WTC11 (cell line): Measurements from ENCODE around the gene PIK3R6. TPM values are rescaled to one million over a fixed set of nuclear protein-coding genes. Genes with fewer than 3 reads are reported as not detected.

Experiments
- ATAC-seq: fragments of 200-7000 bp; cut with Tn5 transposase; 2 replicates; pipeline ENCODE4 v1.10.0; 2021; ENCODE audit warnings: mild to moderate bottlenecking, moderate library complexity
- CTCF ChIA-PET: fragments of 300-600 bp; sonication (Branson Sonifier 250); formaldehyde crosslinking; loops from one replicate; lab custom pipeline; 2021; ENCODE audit warnings: antibody characterized with exemption; lab: Charles Lee
- POLR2A ChIA-PET: fragments of 350-600 bp; sonication (Branson Sonifier 250); formaldehyde crosslinking; loops from one replicate; lab custom pipeline; 2021; ENCODE audit warnings: antibody characterized with exemption; lab: Charles Lee
- DNase-seq: peaks from one replicate; pipeline ENCODE4 v3.0.0; 2021; ENCODE audit warnings: low spot score
- H3K27ac Mint-ChIP-seq: 2 replicates; pipeline ENCODE4 v1.8.0; 2021; ENCODE audit warnings: mixed read lengths
- H3K27me3 Mint-ChIP-seq: 2 replicates; pipeline ENCODE4 v1.8.0; 2021; ENCODE audit warnings: low read depth, mild to moderate bottlenecking, moderate library complexity, mixed read lengths
- H3K36me3 Mint-ChIP-seq: 2 replicates; pipeline ENCODE4 v1.8.0; 2021; ENCODE audit warnings: mixed read lengths
- H3K4me1 Mint-ChIP-seq: 2 replicates; pipeline ENCODE4 v1.8.0; 2022; ENCODE audit warnings: mixed read lengths
- H3K4me3 Mint-ChIP-seq: 2 replicates; pipeline ENCODE4 v1.8.0; 2021; ENCODE audit warnings: mild to moderate bottlenecking, moderate library complexity, mixed read lengths
- H3K9me3 Mint-ChIP-seq: 2 replicates; pipeline ENCODE4 v1.8.0; 2021; ENCODE audit warnings: mixed read lengths
- CDX4 ChIP-seq: fragments of 250-450 bp; sonication (Bioruptor Pico); IDR thresholded peaks from 2 replicates; pipeline ENCODE4 v1.9.0; 2021; ENCODE audit warnings: moderate library complexity, mild to moderate bottlenecking, inconsistent platforms, borderline replicate concordance
- CREB1 ChIP-seq: sonication (generic); formaldehyde crosslinking; IDR thresholded peaks from 2 replicates; pipeline ENCODE4 v1.8.0; 2023; ENCODE audit warnings: mild to moderate bottlenecking, missing genetic modification reagents
- ETV6 ChIP-seq: sonication (generic); formaldehyde crosslinking; IDR thresholded peaks from 2 replicates; pipeline ENCODE4 v1.8.1; 2022; ENCODE audit warnings: mild to moderate bottlenecking, missing genetic modification reagents
- GABPB1 ChIP-seq: sonication (generic); formaldehyde crosslinking; IDR thresholded peaks from 2 replicates; pipeline ENCODE4 v1.8.1; 2023; ENCODE audit warnings: mild to moderate bottlenecking, missing genetic modification reagents
- JAZF1 ChIP-seq: fragments of 250-450 bp; sonication (Bioruptor Pico); IDR thresholded peaks from 2 replicates; pipeline ENCODE4 v1.9.0; 2021; ENCODE audit warnings: moderate library complexity, mild to moderate bottlenecking, inconsistent platforms
- MYBL2 ChIP-seq: sonication (generic); formaldehyde crosslinking; IDR thresholded peaks from 2 replicates; pipeline ENCODE4 v1.8.1; 2023; ENCODE audit warnings: mild to moderate bottlenecking, moderate library complexity, missing genetic modification reagents
- NFYB ChIP-seq: sonication (generic); formaldehyde crosslinking; conservative IDR thresholded peaks from 2 replicates; pipeline ENCODE4 v1.8.0; 2022; ENCODE audit warnings: low read depth, missing genetic modification reagents
- NR1H2 ChIP-seq: sonication (generic); formaldehyde crosslinking; IDR thresholded peaks from 2 replicates; pipeline ENCODE4 v1.9.0; 2021; ENCODE audit warnings: mild to moderate bottlenecking, moderate library complexity, missing genetic modification reagents
- STAT6 ChIP-seq: sonication (generic); formaldehyde crosslinking; conservative IDR thresholded peaks from 2 replicates; pipeline ENCODE4 v1.8.1; 2023; ENCODE audit warnings: mild to moderate bottlenecking, low read depth, missing genetic modification reagents, moderate library complexity
- TCF7 ChIP-seq: sonication (generic); formaldehyde crosslinking; IDR thresholded peaks from 2 replicates; pipeline ENCODE4 v1.8.0; 2022; ENCODE audit warnings: mild to moderate bottlenecking, low read depth, missing genetic modification reagents, moderate library complexity
- TEAD1 ChIP-seq: sonication (generic); formaldehyde crosslinking; IDR thresholded peaks from 2 replicates; pipeline ENCODE4 v1.8.0; 2022; ENCODE audit warnings: mild to moderate bottlenecking, missing genetic modification reagents
- total RNA-seq: library from RNA; stranded (reverse); gene quantifications from 3 replicates; pipeline ENCODE4 v1.2.3, GENCODE V29; 2021
- TF ChIP-seq, protein P1 (sequence below): sonication (generic); formaldehyde crosslinking; conservative IDR thresholded peaks from 2 replicates; pipeline ENCODE4 v1.8.1; 2022; ENCODE audit warnings: mild to moderate bottlenecking, missing genetic modification reagents
- TF ChIP-seq, protein P2 (sequence below): sonication (generic); formaldehyde crosslinking; IDR thresholded peaks from 2 replicates; pipeline ENCODE4 v1.8.0; 2023; ENCODE audit warnings: missing genetic modification reagents
- TF ChIP-seq, protein P3 (sequence below): sonication (generic); formaldehyde crosslinking; IDR thresholded peaks from 2 replicates; pipeline ENCODE4 v1.8.1; 2022; ENCODE audit warnings: low read depth, mild to moderate bottlenecking, moderate library complexity, missing genetic modification reagents, borderline replicate concordance
- TF ChIP-seq, protein P4 (sequence below): sonication (generic); formaldehyde crosslinking; IDR thresholded peaks from 2 replicates; pipeline ENCODE4 v1.8.1; 2023; ENCODE audit warnings: mild to moderate bottlenecking, missing genetic modification reagents, moderate library complexity
- TF ChIP-seq, protein P5 (sequence below): sonication (generic); formaldehyde crosslinking; IDR thresholded peaks from 2 replicates; pipeline ENCODE4 v1.8.1; 2023; ENCODE audit warnings: mild to moderate bottlenecking, missing genetic modification reagents, moderate library complexity
- TF ChIP-seq, protein P6 (sequence below): sonication (generic); formaldehyde crosslinking; IDR thresholded peaks from 2 replicates; pipeline ENCODE4 v1.8.1; 2023; ENCODE audit warnings: mild to moderate bottlenecking, missing genetic modification reagents
- TF ChIP-seq, protein P7 (sequence below): fragments of 250-450 bp; sonication (Bioruptor Pico); IDR thresholded peaks from 2 replicates; pipeline ENCODE4 v1.9.0; 2021; ENCODE audit warnings: mild to moderate bottlenecking, borderline replicate concordance

Gene PIK3R6
- total RNA-seq, 1 experiment from 2014 or later = 0.15 TPM

DNA sequence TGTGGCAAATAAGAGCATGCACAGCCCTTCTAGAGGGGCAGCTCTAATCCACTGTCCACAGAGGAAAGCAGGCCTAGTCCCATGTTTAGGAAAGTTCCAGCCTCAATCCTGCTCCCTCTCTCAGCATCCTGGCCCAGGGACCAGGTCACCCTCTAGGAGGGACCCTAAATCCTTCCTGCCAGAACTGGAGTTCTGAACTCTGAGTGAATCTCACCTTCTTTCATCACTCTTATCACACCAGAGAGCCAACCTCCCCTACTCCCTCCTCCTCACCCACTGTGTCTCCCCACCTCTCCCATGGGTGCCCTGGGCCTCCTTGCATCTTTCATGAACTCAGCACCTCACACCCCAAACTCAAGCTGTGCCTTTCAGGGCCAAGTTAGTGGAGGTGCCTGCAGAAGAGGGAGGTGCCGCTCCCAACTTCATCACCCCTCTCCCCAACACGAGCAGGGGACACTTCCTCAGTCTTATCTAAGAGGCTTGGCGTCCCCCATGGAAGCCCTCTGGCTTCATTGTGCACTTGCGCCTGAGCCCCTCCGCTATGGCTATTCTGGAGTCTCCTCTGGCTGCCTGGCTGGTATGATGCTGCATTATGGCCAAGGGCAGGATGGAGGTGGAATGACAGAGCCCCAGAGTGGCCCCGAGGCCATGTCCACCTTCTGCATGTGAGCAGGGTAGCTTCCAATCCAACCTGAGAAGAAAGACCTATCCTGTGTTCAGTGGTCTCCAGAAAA is 31.7 kb downstream of the PIK3R6 start:
- no peaks in the 10 kb centered on the region for H3K27me3 Mint-ChIP-seq
- ATAC-seq (no peak), DNase-seq (no peak)
- H3K27ac Mint-ChIP-seq = no peak overlapping the region
- H3K36me3 Mint-ChIP-seq = no peaks in the 10 kb centered on the region
- H3K4me1 Mint-ChIP-seq = peaks cover 25% of the 10 kb centered on the region
- POLR2A ChIA-PET = no interaction called here
- CTCF ChIA-PET = interaction anchor here (1.3 to 3.4 kb wide), 2 partner anchors 37 to 53 kb away, joined by 4 to 12 read pairs; partner anchors contain the start of gene MFSD6L
- no peak overlapping the region for H3K4me3 Mint-ChIP-seq
- 0 out of 2 replicates have a peak, but pooled peaks cover 5% of the 10 kb centered on the region for H3K9me3 Mint-ChIP-seq
- TF ChIP-seq, protein P1, sequence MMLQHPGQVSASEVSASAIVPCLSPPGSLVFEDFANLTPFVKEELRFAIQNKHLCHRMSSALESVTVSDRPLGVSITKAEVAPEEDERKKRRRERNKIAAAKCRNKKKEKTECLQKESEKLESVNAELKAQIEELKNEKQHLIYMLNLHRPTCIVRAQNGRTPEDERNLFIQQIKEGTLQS (CRISPR knock-in tag) = no peak
- TF ChIP-seq TEAD1 (CRISPR knock-in tag) = no peak
- TF ChIP-seq NFYB (CRISPR knock-in tag) = no peak
- TF ChIP-seq, protein P2, sequence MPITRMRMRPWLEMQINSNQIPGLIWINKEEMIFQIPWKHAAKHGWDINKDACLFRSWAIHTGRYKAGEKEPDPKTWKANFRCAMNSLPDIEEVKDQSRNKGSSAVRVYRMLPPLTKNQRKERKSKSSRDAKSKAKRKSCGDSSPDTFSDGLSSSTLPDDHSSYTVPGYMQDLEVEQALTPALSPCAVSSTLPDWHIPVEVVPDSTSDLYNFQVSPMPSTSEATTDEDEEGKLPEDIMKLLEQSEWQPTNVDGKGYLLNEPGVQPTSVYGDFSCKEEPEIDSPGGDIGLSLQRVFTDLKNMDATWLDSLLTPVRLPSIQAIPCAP (CRISPR knock-in tag) = no peak
- TF ChIP-seq CDX4 = no peak
- TF ChIP-seq NR1H2 (CRISPR knock-in tag) = no peak
- TF ChIP-seq JAZF1 (CRISPR knock-in tag) = no peak
- no peak for TF ChIP-seq GABPB1 (CRISPR knock-in tag)
- no peak for TF ChIP-seq TCF7 (CRISPR knock-in tag)
- no peak for TF ChIP-seq ETV6 (CRISPR knock-in tag)
- TF ChIP-seq, protein P3, sequence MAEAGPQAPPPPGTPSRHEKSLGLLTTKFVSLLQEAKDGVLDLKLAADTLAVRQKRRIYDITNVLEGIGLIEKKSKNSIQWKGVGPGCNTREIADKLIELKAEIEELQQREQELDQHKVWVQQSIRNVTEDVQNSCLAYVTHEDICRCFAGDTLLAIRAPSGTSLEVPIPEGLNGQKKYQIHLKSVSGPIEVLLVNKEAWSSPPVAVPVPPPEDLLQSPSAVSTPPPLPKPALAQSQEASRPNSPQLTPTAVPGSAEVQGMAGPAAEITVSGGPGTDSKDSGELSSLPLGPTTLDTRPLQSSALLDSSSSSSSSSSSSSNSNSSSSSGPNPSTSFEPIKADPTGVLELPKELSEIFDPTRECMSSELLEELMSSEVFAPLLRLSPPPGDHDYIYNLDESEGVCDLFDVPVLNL (CRISPR knock-in tag) = no peak
- no peak for TF ChIP-seq MYBL2
- TF ChIP-seq, protein P4, sequence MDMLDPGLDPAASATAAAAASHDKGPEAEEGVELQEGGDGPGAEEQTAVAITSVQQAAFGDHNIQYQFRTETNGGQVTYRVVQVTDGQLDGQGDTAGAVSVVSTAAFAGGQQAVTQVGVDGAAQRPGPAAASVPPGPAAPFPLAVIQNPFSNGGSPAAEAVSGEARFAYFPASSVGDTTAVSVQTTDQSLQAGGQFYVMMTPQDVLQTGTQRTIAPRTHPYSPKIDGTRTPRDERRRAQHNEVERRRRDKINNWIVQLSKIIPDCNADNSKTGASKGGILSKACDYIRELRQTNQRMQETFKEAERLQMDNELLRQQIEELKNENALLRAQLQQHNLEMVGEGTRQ (CRISPR knock-in tag) = no peak
- TF ChIP-seq, protein P5, sequence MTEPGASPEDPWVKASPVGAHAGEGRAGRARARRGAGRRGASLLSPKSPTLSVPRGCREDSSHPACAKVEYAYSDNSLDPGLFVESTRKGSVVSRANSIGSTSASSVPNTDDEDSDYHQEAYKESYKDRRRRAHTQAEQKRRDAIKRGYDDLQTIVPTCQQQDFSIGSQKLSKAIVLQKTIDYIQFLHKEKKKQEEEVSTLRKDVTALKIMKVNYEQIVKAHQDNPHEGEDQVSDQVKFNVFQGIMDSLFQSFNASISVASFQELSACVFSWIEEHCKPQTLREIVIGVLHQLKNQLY (CRISPR knock-in tag) = no peak
- TF ChIP-seq STAT6 (CRISPR knock-in tag) = no peak
- TF ChIP-seq CREB1 (CRISPR knock-in tag) = no peak
- TF ChIP-seq, protein P6, sequence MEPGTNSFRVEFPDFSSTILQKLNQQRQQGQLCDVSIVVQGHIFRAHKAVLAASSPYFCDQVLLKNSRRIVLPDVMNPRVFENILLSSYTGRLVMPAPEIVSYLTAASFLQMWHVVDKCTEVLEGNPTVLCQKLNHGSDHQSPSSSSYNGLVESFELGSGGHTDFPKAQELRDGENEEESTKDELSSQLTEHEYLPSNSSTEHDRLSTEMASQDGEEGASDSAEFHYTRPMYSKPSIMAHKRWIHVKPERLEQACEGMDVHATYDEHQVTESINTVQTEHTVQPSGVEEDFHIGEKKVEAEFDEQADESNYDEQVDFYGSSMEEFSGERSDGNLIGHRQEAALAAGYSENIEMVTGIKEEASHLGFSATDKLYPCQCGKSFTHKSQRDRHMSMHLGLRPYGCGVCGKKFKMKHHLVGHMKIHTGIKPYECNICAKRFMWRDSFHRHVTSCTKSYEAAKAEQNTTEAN (CRISPR knock-in tag) = no peak
- TF ChIP-seq, protein P7, sequence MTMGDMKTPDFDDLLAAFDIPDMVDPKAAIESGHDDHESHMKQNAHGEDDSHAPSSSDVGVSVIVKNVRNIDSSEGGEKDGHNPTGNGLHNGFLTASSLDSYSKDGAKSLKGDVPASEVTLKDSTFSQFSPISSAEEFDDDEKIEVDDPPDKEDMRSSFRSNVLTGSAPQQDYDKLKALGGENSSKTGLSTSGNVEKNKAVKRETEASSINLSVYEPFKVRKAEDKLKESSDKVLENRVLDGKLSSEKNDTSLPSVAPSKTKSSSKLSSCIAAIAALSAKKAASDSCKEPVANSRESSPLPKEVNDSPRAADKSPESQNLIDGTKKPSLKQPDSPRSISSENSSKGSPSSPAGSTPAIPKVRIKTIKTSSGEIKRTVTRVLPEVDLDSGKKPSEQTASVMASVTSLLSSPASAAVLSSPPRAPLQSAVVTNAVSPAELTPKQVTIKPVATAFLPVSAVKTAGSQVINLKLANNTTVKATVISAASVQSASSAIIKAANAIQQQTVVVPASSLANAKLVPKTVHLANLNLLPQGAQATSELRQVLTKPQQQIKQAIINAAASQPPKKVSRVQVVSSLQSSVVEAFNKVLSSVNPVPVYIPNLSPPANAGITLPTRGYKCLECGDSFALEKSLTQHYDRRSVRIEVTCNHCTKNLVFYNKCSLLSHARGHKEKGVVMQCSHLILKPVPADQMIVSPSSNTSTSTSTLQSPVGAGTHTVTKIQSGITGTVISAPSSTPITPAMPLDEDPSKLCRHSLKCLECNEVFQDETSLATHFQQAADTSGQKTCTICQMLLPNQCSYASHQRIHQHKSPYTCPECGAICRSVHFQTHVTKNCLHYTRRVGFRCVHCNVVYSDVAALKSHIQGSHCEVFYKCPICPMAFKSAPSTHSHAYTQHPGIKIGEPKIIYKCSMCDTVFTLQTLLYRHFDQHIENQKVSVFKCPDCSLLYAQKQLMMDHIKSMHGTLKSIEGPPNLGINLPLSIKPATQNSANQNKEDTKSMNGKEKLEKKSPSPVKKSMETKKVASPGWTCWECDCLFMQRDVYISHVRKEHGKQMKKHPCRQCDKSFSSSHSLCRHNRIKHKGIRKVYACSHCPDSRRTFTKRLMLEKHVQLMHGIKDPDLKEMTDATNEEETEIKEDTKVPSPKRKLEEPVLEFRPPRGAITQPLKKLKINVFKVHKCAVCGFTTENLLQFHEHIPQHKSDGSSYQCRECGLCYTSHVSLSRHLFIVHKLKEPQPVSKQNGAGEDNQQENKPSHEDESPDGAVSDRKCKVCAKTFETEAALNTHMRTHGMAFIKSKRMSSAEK (CRISPR knock-in tag) = no peak
